ENCODE results near the gene CCDC146.

CCDC146 gene

GRCh38 chr7:77337456-77337990 is 215.1 kb downstream of the CCDC146 start:
- no peaks in the 10 kb centered on the region for H3K27me3 ChIP-seq (ENCODE audit: control insufficient read depth in 2 of 2, insufficient read depth in 2 of 2, low read length in 2 of 2)
- H3K9me3 ChIP-seq (ENCODE audit: control insufficient read depth in 2 of 2, low read length in 2 of 2), result no peaks in the 10 kb centered on the region
- no peak overlapping the region for H3K9ac ChIP-seq (ENCODE audit: low read depth in 1 of 2, low read length in 2 of 2)
- no peaks in the 10 kb centered on the region for H3K36me3 ChIP-seq (ENCODE audit: control insufficient read depth in 2 of 2, insufficient read depth in 2 of 2, low read length in 2 of 2)
- H3K4me3 ChIP-seq (ENCODE audit: low read length in 2 of 2), result no peak overlapping the region
- H3K27ac ChIP-seq (ENCODE audit: low read depth in 2 of 2, low read length in 2 of 2), result no peak overlapping the region
- H3K4me1 ChIP-seq (ENCODE audit: control insufficient read depth in 2 of 2, insufficient read depth in 2 of 2, low read length in 2 of 2), result peaks cover 10 to 13% of the 10 kb centered on the region in 2 donors

GRCh38 chr7:77338260-77338659 is 215.8 kb downstream of the CCDC146 start:
- H3K9me3 ChIP-seq (ENCODE audit: control insufficient read depth in 2 of 2, low read length in 2 of 2), result no peaks in the 10 kb centered on the region
- no peak overlapping the region for H3K4me3 ChIP-seq (ENCODE audit: low read length in 2 of 2)
- no peak overlapping the region for H3K9ac ChIP-seq (ENCODE audit: low read depth in 1 of 2, low read length in 2 of 2)
- H3K4me1 ChIP-seq (ENCODE audit: control insufficient read depth in 2 of 2, insufficient read depth in 2 of 2, low read length in 2 of 2), result peaks cover 10 to 13% of the 10 kb centered on the region in 2 donors
- no peaks in the 10 kb centered on the region for H3K36me3 ChIP-seq (ENCODE audit: control insufficient read depth in 2 of 2, insufficient read depth in 2 of 2, low read length in 2 of 2)
- no peaks in the 10 kb centered on the region for H3K27me3 ChIP-seq (ENCODE audit: control insufficient read depth in 2 of 2, insufficient read depth in 2 of 2, low read length in 2 of 2)
- no peak overlapping the region for H3K27ac ChIP-seq (ENCODE audit: low read depth in 2 of 2, low read length in 2 of 2)

GRCh38 chr7:77338883-77339629 is 216.6 kb downstream of the CCDC146 start:
- Histone ChIP-seq H3K9me3 (ENCODE audit: control insufficient read depth in 2 of 2, low read length in 2 of 2) (no peaks in the 10 kb centered on the region), H3K36me3 (ENCODE audit: control insufficient read depth in 2 of 2, insufficient read depth in 2 of 2, low read length in 2 of 2) (no peaks in the 10 kb centered on the region), H3K4me1 (ENCODE audit: control insufficient read depth in 2 of 2, insufficient read depth in 2 of 2, low read length in 2 of 2) (peaks cover 10 to 13% of the 10 kb centered on the region in 2 donors), H3K9ac (ENCODE audit: low read depth in 1 of 2, low read length in 2 of 2) (no peak overlapping the region), H3K27ac (ENCODE audit: low read depth in 2 of 2, low read length in 2 of 2) (no peak overlapping the region), H3K4me3 (ENCODE audit: low read length in 2 of 2) (no peak overlapping the region), H3K27me3 (ENCODE audit: control insufficient read depth in 2 of 2, insufficient read depth in 2 of 2, low read length in 2 of 2) (no peaks in the 10 kb centered on the region)

- no peak overlapping the region for H3K9ac ChIP-seq (ENCODE audit: low read depth in 1 of 2, low read length in 2 of 2)
- H3K4me3 ChIP-seq (ENCODE audit: low read length in 2 of 2), result no peak overlapping the region
- no peaks in the 10 kb centered on the region for H3K36me3 ChIP-seq (ENCODE audit: control insufficient read depth in 2 of 2, insufficient read depth in 2 of 2, low read length in 2 of 2)
- no peaks in the 10 kb centered on the region for H3K27me3 ChIP-seq (ENCODE audit: control insufficient read depth in 2 of 2, insufficient read depth in 2 of 2, low read length in 2 of 2)
- H3K9me3 ChIP-seq (ENCODE audit: control insufficient read depth in 2 of 2, low read length in 2 of 2), result no peaks in the 10 kb centered on the region
- H3K27ac ChIP-seq (ENCODE audit: low read depth in 2 of 2, low read length in 2 of 2), result peak overlapping the region in 1 of 2 donors; percentile 6
- peaks cover 10 to 13% of the 10 kb centered on the region in 2 donors for H3K4me1 ChIP-seq (ENCODE audit: control insufficient read depth in 2 of 2, insufficient read depth in 2 of 2, low read length in 2 of 2)
Observed at GRCh38 chr7:77339726-77340125, 217.3 kb downstream of the CCDC146 start.
